IMR-90 (cell line): ENCODE results near the gene ABO. TPM values are rescaled to one million over a fixed set of nuclear protein-coding genes. Genes with fewer than 3 reads are reported as not detected.

Experiments
- ATAC-seq: fragments of 200-7000 bp; cut with Tn5 transposase; 2 replicates; pipeline ENCODE4 v1.9.1; 2020; ENCODE audit warnings: low read depth, mild to moderate bottlenecking, moderate library complexity
- BruUV-seq: library from RNA; stranded (reverse); fragments of 400-500 nt; replicated peaks from 2 replicates; lab custom pipeline; 2021; lab: Mats Ljungman, UMichigan
- CTCF ChIA-PET: fragments of 300-600 bp; formaldehyde crosslinking; extraction: SDS; loops from one replicate; lab custom pipeline; 2021; ENCODE audit warnings: antibody characterized with exemption; lab: Yijun Ruan, JAX
- POLR2A ChIA-PET: fragments of 300-600 bp; sonication (Branson Sonifier 250); formaldehyde crosslinking; loops from one replicate; lab custom pipeline; 2022; ENCODE audit warnings: antibody characterized with exemption; ENCODE audit not compliant: unreplicated experiment; lab: Charles Lee
- DNase-seq: peaks from one replicate; pipeline ENCODE4 v3.0.0; 2013
- H2AFZ ChIP-seq: replicated peaks from 2 replicates; pipeline ENCODE3; 2013; ENCODE audit warnings: low read length, mild to moderate bottlenecking; ENCODE audit not compliant: poor library complexity
- H2AK5ac ChIP-seq: 2 replicates; pipeline ENCODE4 v1.6.1; 2013; ENCODE audit warnings: low read depth, low read length, inconsistent platforms
- H2AK9ac ChIP-seq: replicated peaks from 2 replicates; pipeline ENCODE3; 2013; ENCODE audit warnings: mild to moderate bottlenecking, low read depth, low read length, moderate library complexity; ENCODE audit not compliant: poor library complexity
- H2BK120ac ChIP-seq: 2 replicates; pipeline ENCODE4 v1.6.1; 2013; ENCODE audit warnings: low read depth, low read length, inconsistent platforms
- H2BK15ac ChIP-seq: 3 replicates; pipeline ENCODE4 v1.6.1; 2013; ENCODE audit warnings: low read depth, low read length, inconsistent platforms
- H2BK20ac ChIP-seq: 2 replicates; pipeline ENCODE4 v1.6.1; 2013; ENCODE audit warnings: low read depth, mild to moderate bottlenecking, inconsistent platforms, low read length, moderate library complexity
- H2BK5ac ChIP-seq: 2 replicates; pipeline ENCODE4 v1.6.1; 2013; ENCODE audit warnings: mild to moderate bottlenecking, low read depth, low read length, inconsistent platforms; ENCODE audit not compliant: poor library complexity, severe bottlenecking
- H3K14ac ChIP-seq: replicated peaks from 2 replicates; pipeline ENCODE4 v1.6.1; 2013; ENCODE audit warnings: low read depth, low read length, inconsistent platforms
- H3K18ac ChIP-seq: 2 replicates; pipeline ENCODE4 v1.6.1; 2013; ENCODE audit warnings: low read depth, low read length, control low read depth
- H3K23ac ChIP-seq: 2 replicates; pipeline ENCODE4 v1.6.1; 2013; ENCODE audit warnings: low read depth, low read length, inconsistent platforms
- H3K27ac ChIP-seq: 2 replicates; pipeline ENCODE4 v1.5.1; 2013; ENCODE audit warnings: mild to moderate bottlenecking, control low read depth, low read length; ENCODE audit not compliant: insufficient read depth
- H3K27me3 ChIP-seq: 2 replicates; pipeline ENCODE4 v1.6.1; 2013; ENCODE audit warnings: low read length; ENCODE audit not compliant: control insufficient read depth, insufficient read depth
- H3K36me3 ChIP-seq: 2 replicates; pipeline ENCODE4 v1.6.1; 2013; ENCODE audit warnings: low read length, mixed read lengths; ENCODE audit not compliant: control insufficient read depth, insufficient read depth
- H3K4ac ChIP-seq: 2 replicates; pipeline ENCODE4 v1.6.1; 2013; ENCODE audit warnings: low read depth, low read length, inconsistent platforms
- H3K4me1 ChIP-seq: 2 replicates; pipeline ENCODE4 v1.6.1; 2013; ENCODE audit warnings: low read length, mixed read lengths; ENCODE audit not compliant: control insufficient read depth, insufficient read depth
- H3K4me2 ChIP-seq: 2 replicates; pipeline ENCODE4 v1.6.1; 2013; ENCODE audit warnings: low read depth, mild to moderate bottlenecking, control low read depth, low read length, moderate library complexity
- H3K4me3 ChIP-seq: 2 replicates; pipeline ENCODE4 v1.5.1; 2013; ENCODE audit warnings: low read depth, mild to moderate bottlenecking, control low read depth, low read length, moderate library complexity; ENCODE audit not compliant: insufficient read depth
- H3K56ac ChIP-seq: 2 replicates; pipeline ENCODE4 v1.6.1; 2013; ENCODE audit warnings: low read length, inconsistent platforms; ENCODE audit not compliant: insufficient read depth; ENCODE audit errors: extremely low read depth
- H3K79me1 ChIP-seq, 2 experiments: 2 replicates each; pipeline ENCODE4 v1.6.1; 2013; ENCODE audit warnings: low read length in 2 of 2, inconsistent platforms in 1 of 2, low read depth in 1 of 2
- H3K9ac ChIP-seq: 2 replicates; pipeline ENCODE4 v1.6.1; 2013; ENCODE audit warnings: low read depth, low read length, control low read depth
- H3K9me1 ChIP-seq: 2 replicates; pipeline ENCODE4 v1.6.1; 2013; ENCODE audit warnings: low read length, inconsistent platforms; ENCODE audit not compliant: insufficient read depth
- H3K9me3 ChIP-seq: 2 replicates; pipeline ENCODE4 v1.6.1; 2013; ENCODE audit warnings: low read length; ENCODE audit not compliant: control insufficient read depth, insufficient read depth
- H4K20me1 ChIP-seq: 2 replicates; pipeline ENCODE4 v1.6.1; 2013; ENCODE audit warnings: low read length, inconsistent platforms; ENCODE audit not compliant: insufficient read depth
- H4K5ac ChIP-seq: 2 replicates; pipeline ENCODE4 v1.6.1; 2013; ENCODE audit warnings: mild to moderate bottlenecking, low read depth, low read length, control low read depth
- H4K8ac ChIP-seq, 2 experiments: 2 replicates each; pipeline ENCODE4 v1.6.1; 2013; ENCODE audit warnings: low read depth in 2 of 2, low read length in 2 of 2, control low read depth in 1 of 2, inconsistent platforms in 1 of 2
- H4K91ac ChIP-seq: 2 replicates; pipeline ENCODE4 v1.6.1; 2013; ENCODE audit warnings: low read depth, low read length, inconsistent platforms; ENCODE audit not compliant: insufficient read depth
- BHLHE40 ChIP-seq: fragments of 150-350 bp; IDR thresholded peaks from 2 replicates; pipeline ENCODE4 v1.6.1; 2016; ENCODE audit warnings: mild to moderate bottlenecking, low read depth, low read length
- CEBPB ChIP-seq: IDR thresholded peaks from 2 replicates; pipeline ENCODE4 v1.6.1; 2012; ENCODE audit warnings: low read depth, low read length, improper control_type of control experiment
- CHD1 ChIP-seq: IDR thresholded peaks from 2 replicates; pipeline ENCODE4 v1.6.1; 2012; ENCODE audit warnings: low read depth, low read length, improper control_type of control experiment
- CTCF ChIP-seq: conservative IDR thresholded peaks from 2 replicates; pipeline ENCODE4 v1.5.1; 2012; ENCODE audit warnings: mild to moderate bottlenecking, low read depth, low read length, improper control_type of control experiment
- ELK1 ChIP-seq: fragments of 150-350 bp; IDR thresholded peaks from 2 replicates; pipeline ENCODE4 v1.6.1; 2016; ENCODE audit warnings: low read depth, mild to moderate bottlenecking, low read length, moderate library complexity, borderline replicate concordance
- FOS ChIP-seq: fragments of 150-350 bp; IDR thresholded peaks from 2 replicates; pipeline ENCODE4 v1.6.1; 2016; ENCODE audit warnings: low read depth, low read length
- MAFK ChIP-seq: IDR thresholded peaks from 2 replicates; pipeline ENCODE4 v1.6.1; 2012; ENCODE audit warnings: low read depth, low read length, improper control_type of control experiment
- MXI1 ChIP-seq: IDR thresholded peaks from 2 replicates; pipeline ENCODE4 v1.6.1; 2012; ENCODE audit warnings: low read depth, mild to moderate bottlenecking, low read length, moderate library complexity, borderline replicate concordance
- NFE2L2 ChIP-seq: fragments of 150-350 bp; IDR thresholded peaks from 2 replicates; pipeline ENCODE4 v1.6.1; 2016; ENCODE audit warnings: low read depth, mild to moderate bottlenecking, low read length
- POLR2A ChIP-seq: IDR thresholded peaks from 2 replicates; pipeline ENCODE4 v1.6.1; 2012; ENCODE audit warnings: mild to moderate bottlenecking, low read depth, low read length
- RAD21 ChIP-seq: IDR thresholded peaks from 2 replicates; pipeline ENCODE4 v1.6.1; 2012; ENCODE audit warnings: low read length, improper control_type of control experiment
- RCOR1 ChIP-seq: IDR thresholded peaks from 2 replicates; pipeline ENCODE4 v1.6.1; 2012; ENCODE audit warnings: mild to moderate bottlenecking, low read length, improper control_type of control experiment; ENCODE audit not compliant: insufficient replicate concordance
- RFX5 ChIP-seq: IDR thresholded peaks from 2 replicates; pipeline ENCODE4 v1.8.0; 2012; ENCODE audit warnings: low read depth, mild to moderate bottlenecking, low read length, moderate library complexity
- SMC3 ChIP-seq: fragments of 150-350 bp; IDR thresholded peaks from 2 replicates; pipeline ENCODE4 v1.6.1; 2016; ENCODE audit warnings: low read depth, mild to moderate bottlenecking, antibody characterized with exemption, low read length, moderate library complexity
- USF2 ChIP-seq: fragments of 150-350 bp; IDR thresholded peaks from 2 replicates; pipeline ENCODE4 v1.6.1; 2017; ENCODE audit warnings: mild to moderate bottlenecking, antibody characterized with exemption, low read length, low read depth
- WGBS, 2 experiments: methylation state at CpG; one replicate each; pipeline versions ENCODE4 v1.1.5 to v1.1.7; 2013; ENCODE audit warnings: missing lambda C conversion rate in 2 of 2; ENCODE audit not compliant: insufficient read length in 1 of 2; ENCODE audit errors: extremely low coverage in 2 of 2; 5-methylcytosine and 5-hydroxymethylcytosine counted together
- dilution Hi-C: fragments of 300-500 bp; cut with HindIII; formaldehyde crosslinking; loops from one replicate; pipeline ENCODE4 v1.14.3; 2018; ENCODE audit warnings: low sequenced_read_pairs; ENCODE audit not compliant: unreplicated experiment
- in situ Hi-C: fragments of 300-500 bp; cut with MboI; formaldehyde crosslinking; loops from 3 replicates; pipeline ENCODE4 v1.14.3; 2019; ENCODE audit warnings: low sequenced_read_pairs, inconsistent platforms, mixed read lengths
- intact Hi-C: fragments of 100-400 bp; cut with micrococcal nuclease; formaldehyde crosslinking; loops from 2 replicates; pipeline ENCODE4 v1.10.0; 2022
- polyA plus RNA-seq, 3 experiments: library from polyadenylated mRNA; depleted of rRNA; stranded (reverse); fragments of >200 nt; gene quantifications; 2 replicates each; pipeline ENCODE4 v1.2.3, GENCODE V29; 2012; ENCODE audit warnings: low replicate concordance in 1 of 3
- total RNA-seq: library from RNA; depleted of rRNA; stranded (reverse); fragments of >200 nt; gene quantifications from 2 replicates; pipeline ENCODE4 v1.2.3, GENCODE V29; 2012

Gene ABO
- total and polyA plus RNA-seq, 2 of the 4 experiments (the other 2 are of a cell fraction) = not detected

- no peaks in the 10 kb centered on the region for H3K79me1 ChIP-seq
- ChIA-PET POLR2A (interaction anchor here (0.6 kb wide), 1 partner anchor 1070 kb away, joined by 3 read pairs; no protein-coding TSS in a partner anchor), CTCF (no interaction called here)
- no TSS peak for BruUV-seq
- intact Hi-C loops = no loop called here
- DNase-seq = no peak
- H3K18ac ChIP-seq = no peak overlapping the region
- no peak overlapping the region for H3K4ac ChIP-seq
- no peaks in the 10 kb centered on the region for H3K9me1 ChIP-seq
- no peak overlapping the region for H2BK120ac ChIP-seq
- TF ChIP-seq NFE2L2 (no peak), RCOR1 (no peak), CTCF (no peak), BHLHE40 (no peak), POLR2A (no peak), RFX5 (no peak), MAFK (no peak), USF2 (no peak), MXI1 (no peak), CEBPB (no peak), ELK1 (no peak), SMC3 (no peak), CHD1 (no peak), FOS (no peak), RAD21 (no peak)
- no peaks in the 10 kb centered on the region for H4K20me1 ChIP-seq
- no peak overlapping the region for H3K4me2 ChIP-seq
- H2AK5ac ChIP-seq = no peak overlapping the region
- H3K27me3 ChIP-seq = peaks cover 10% of the 10 kb centered on the region; the same call in 1 of the 2 replicates
- no peak overlapping the region for H3K4me3 ChIP-seq
- in situ Hi-C loops = no loop called here
- H2BK20ac ChIP-seq = no peak overlapping the region
- no peak overlapping the region for H3K9ac ChIP-seq
- no peak overlapping the region for H3K56ac ChIP-seq
- H3K36me3 ChIP-seq = no peaks in the 10 kb centered on the region
- no peak overlapping the region for H2BK15ac ChIP-seq
- no peaks in the 10 kb centered on the region for H3K4me1 ChIP-seq
- no CpG with 5 or more reads among the region's 2 CpGs for WGBS, 2 experiments
- no peak for ATAC-seq
- no peak overlapping the region for H4K8ac ChIP-seq
- peaks cover 5% of the 10 kb centered on the region for H3K9me3 ChIP-seq
- no peak overlapping the region for H2AFZ ChIP-seq
- H2AK9ac ChIP-seq = no peak overlapping the region
- dilution Hi-C loops = no loop called here
- H3K23ac ChIP-seq = no peak overlapping the region
- no peak overlapping the region for H2BK5ac ChIP-seq
- no peak overlapping the region for H3K14ac ChIP-seq
- no peak overlapping the region for H4K91ac ChIP-seq
- H3K27ac ChIP-seq = no peak overlapping the region
- no peak overlapping the region for H4K5ac ChIP-seq
These were observed 11.5 kb upstream of the ABO start for GRCh38 chr9:133286523-133286922.
